HG03175 (cell line): ENCODE data around the gene PDPK1.
"Not testable (repeated sequence)": the region's sequence is repeated elsewhere in the genome, so short reads cannot be mapped to it uniquely, and the experiment has no call there.

Experiments
- ATAC-seq: cut with Tn5 transposase; IDR thresholded peaks from one replicate; pipeline ENCODE4 v1.9.1; 2021; ENCODE audit warnings: mild to moderate bottlenecking, moderate library complexity; ENCODE audit not compliant: unreplicated experiment

PDPK1 gene

GRCh38 chr16:2523801-2524231 lies 14.0 kb upstream of the PDPK1 start:
- ATAC-seq = no peak

- no peak for ATAC-seq
Observed at GRCh38 chr16:2524339-2524938, 13.4 kb upstream of the PDPK1 start.

GRCh38 chr16:2526135-2526534 lies 11.7 kb upstream of the PDPK1 start:
- ATAC-seq = no peak

GRCh38 chr16:2527071-2527783 lies 10.6 kb upstream of the PDPK1 start:
- ATAC-seq = no peak

GRCh38 chr16:2527784-2528100 lies 10.1 kb upstream of the PDPK1 start:
- ATAC-seq = no peak

GRCh38 chr16:2528161-2529060 lies 9.4 kb upstream of the PDPK1 start:
- ATAC-seq = no peak

- no peak for ATAC-seq
Observed at GRCh38 chr16:2529061-2529931, 8.5 kb upstream of the PDPK1 start.

- no peak for ATAC-seq
Observed at GRCh38 chr16:2529961-2530628, 7.7 kb upstream of the PDPK1 start.

GRCh38 chr16:2530629-2531318 lies 7.0 kb upstream of the PDPK1 start:
- ATAC-seq = no peak

- ATAC-seq = no peak
Observed at GRCh38 chr16:2531371-2531695, 6.5 kb upstream of the PDPK1 start, which contains the start of gene CEMP1. CEMP1 (minus strand) TSS chr16:2531408; CDS start chr16:2531073, 335 bp downstream.

- peak; percentile 87 for ATAC-seq
Observed at GRCh38 chr16:2531696-2532493, 5.9 kb upstream of the PDPK1 start.

- no peak for ATAC-seq
Observed at GRCh38 chr16:2532494-2533141, 5.2 kb upstream of the PDPK1 start.

- ATAC-seq = not testable (repeated sequence)
Observed at GRCh38 chr16:2533142-2533755, 4.6 kb upstream of the PDPK1 start.

GRCh38 chr16:2533912-2534311 lies 3.9 kb upstream of the PDPK1 start:
- no peak for ATAC-seq

GRCh38 chr16:2534335-2534734 lies 3.5 kb upstream of the PDPK1 start:
- ATAC-seq = not testable (repeated sequence)

GRCh38 chr16:2535625-2536013 lies 2.2 kb upstream of the PDPK1 start:
- ATAC-seq = no peak

- not testable (repeated sequence) for ATAC-seq
Observed at GRCh38 chr16:2539192-2539844, 1.5 kb downstream of the PDPK1 start.
